Fibroblast of pulmonary artery (primary cell): ENCODE data around the gene UBL7.

Source experiments
- DNase-seq: peaks from one replicate; pipeline ENCODE4 v3.0.0-alpha.2; 2010; ENCODE audit warnings: low read depth
- H3K4me3 ChIP-seq: replicated peaks from 2 replicates; pipeline ENCODE4 v1.5.1; 2011; ENCODE audit warnings: low read depth, mild to moderate bottlenecking, control low read depth, low read length, moderate library complexity
- CTCF ChIP-seq: IDR thresholded peaks from 2 replicates; pipeline ENCODE4 v1.5.1; 2011; ENCODE audit warnings: mild to moderate bottlenecking, control low read depth, low read length, inconsistent platforms; ENCODE audit errors: missing control alignments

UBL7 gene

GRCh38 chr15:74421302-74422245 lies 39.4 kb downstream of the UBL7 start:
- H3K4me3 ChIP-seq, result no peak overlapping the region
- no peak for TF ChIP-seq CTCF
- DNase-seq, result no peak

DNA sequence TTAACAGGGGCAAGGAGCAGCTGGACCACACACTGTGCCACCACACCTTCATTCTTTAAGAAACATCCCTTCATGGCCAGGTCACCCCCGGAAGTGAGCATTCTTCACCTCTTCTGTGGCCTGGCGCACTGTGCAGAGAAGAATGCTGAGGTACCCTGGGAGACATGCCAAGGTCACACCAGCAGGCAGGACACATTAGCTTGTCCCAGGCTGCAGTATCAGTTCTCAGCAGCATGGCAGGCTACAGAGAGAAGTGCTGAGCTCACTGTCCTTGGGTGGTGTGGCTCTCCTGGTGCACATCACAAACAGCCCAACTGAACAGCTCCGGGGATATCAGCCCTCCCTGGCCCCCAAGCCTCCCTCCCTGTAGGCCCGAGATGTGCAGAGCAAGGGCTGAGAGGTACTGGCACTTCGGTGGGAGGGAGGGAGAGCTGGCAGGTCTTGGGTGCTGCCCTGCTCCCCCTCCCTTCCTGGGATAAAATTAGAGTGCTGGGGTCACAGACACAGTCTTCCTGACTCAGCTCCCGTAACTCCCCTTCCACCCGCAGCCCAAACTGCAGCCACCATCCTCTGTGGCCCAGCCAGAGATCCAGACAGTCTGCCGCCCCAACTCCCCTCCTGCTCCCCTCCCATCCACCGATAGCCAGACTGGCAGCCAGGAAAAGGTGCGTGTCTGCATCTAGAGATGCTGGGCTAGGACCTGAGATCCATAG lies 40.6 kb downstream of the UBL7 start:
- H3K4me3 ChIP-seq, result no peak overlapping the region
- no peak for DNase-seq
- no peak for TF ChIP-seq CTCF

DNA sequence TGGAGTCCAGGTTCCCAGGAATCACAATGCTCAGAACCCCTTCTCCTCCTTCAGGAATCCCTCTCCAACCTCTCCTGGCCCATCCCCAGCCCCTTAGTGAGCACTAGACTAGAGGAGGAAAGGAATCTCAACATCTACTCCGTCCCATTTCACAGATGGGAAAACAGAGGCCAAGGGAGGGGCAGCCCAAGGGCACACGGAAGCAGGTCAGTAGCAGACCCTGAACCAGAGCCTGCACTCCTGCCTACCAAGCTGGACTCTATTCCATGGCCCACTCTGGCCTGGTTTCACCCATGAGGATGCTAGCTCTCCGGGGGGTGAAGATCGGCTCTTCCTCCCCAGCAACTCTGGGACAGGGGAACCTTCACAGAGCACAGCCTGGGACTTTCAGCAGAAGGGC lies 41.5 kb downstream of the UBL7 start:
- no peak for DNase-seq
- H3K4me3 ChIP-seq, result no peak overlapping the region
- no peak for TF ChIP-seq CTCF

DNA sequence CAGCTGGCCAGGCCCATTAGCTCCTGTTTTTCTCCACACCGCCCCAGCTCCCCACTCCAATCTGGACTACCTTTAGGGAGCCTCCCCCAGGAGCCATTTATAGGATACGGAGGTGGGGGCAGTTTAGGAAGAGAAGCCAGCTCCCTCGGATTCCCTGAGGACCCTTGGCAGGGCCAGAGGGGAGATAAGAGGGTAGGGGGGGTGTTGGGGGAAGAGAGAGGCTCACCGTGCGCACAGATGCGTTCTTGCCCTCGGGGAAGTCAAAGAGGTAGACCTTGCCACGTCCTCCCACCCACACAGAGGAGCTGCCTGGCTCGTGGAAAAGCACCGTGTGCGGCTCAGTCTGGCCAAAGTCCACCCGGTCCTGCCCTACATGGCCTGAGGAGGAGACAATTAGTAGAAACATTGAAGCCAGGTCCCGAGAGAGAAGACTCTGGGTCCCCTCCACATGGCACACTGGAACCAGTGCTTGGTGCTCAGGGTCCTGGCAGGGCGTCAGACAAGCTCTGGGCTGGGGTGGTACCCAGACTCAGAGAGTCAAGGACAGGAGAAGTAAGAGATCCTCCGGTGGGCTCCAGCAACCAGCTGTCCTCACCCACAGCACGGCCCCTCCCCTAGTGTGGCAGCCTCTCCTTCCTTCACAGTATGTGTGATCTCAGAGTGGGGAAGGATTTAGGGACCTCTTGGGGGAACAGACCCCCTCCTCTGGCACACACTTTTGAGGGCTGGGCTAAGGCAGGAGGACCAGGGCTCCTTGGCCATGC lies 42.2 kb downstream of the UBL7 start:
- no peak overlapping the region for H3K4me3 ChIP-seq
- no peak for DNase-seq
- TF ChIP-seq CTCF, result no peak

DNA sequence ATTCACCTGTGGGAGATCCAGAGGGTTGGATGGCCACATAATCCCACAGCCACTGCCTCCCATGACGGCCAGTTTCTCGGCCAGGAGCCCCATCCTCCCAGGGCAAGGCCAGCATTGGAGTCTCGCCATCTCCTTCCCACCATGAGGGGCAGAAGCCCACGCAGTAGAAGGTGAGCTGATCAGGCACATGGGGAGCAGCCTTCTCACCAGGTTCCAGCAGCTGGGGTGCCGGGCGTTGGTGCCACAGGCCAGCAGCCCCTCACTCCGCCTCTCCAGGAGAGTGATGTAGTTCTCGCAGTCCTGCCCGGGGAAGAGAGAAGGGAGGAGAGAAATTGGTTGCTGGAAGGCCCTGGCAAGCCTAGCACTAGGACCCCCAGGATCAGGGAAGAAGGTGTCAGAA lies 43.3 kb downstream of the UBL7 start:
- no peak for TF ChIP-seq CTCF
- no peak for DNase-seq
- no peak overlapping the region for H3K4me3 ChIP-seq

GRCh38 chr15:74417225-74417624 lies 43.7 kb downstream of the UBL7 start:
- H3K4me3 ChIP-seq, result no peak overlapping the region
- peak; percentile 61 for DNase-seq
- TF ChIP-seq CTCF, result no peak
